ENCODE results near the gene RRP8.

DNA sequence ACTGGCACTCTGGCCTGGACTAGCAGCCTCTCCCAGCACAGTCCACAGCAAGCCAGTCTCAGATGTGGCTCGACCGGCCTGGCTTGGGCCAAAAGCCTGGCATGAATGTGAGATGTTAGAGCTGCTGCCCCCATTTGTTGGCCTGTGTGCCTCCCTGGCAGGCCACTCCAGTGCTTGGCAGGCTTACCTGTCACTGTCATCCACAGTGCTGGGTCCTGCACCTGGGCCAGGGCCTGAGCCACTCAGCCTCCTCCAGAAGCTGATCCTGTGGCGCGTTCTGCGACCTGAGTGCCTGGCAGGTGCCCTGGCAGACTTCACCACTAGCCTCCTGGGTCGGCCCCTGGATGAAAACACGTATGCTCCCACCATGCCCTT is 36.1 kb downstream of the RRP8 start:
- TF ChIP-seq CTCF (conservative IDR thresholded peaks at IDR 0.05; ENCODE audit: low read depth, low read length) (no peak), EZH2 (IDR thresholded peaks at IDR 0.05; ENCODE audit: low read length, unreplicated experiment) (no peak), EZH2phosphoT487 (IDR thresholded peaks at IDR 0.05; ENCODE audit: borderline replicate concordance, low read length) (no peak)
